LNCaP clone FGC (cell line): ENCODE measurements around the gene FILIP1L.
A peak's percentile ranks its signal among the peaks of the same experiment; 100 is the strongest.

Experiments
- DNase-seq: peaks from one replicate; pipeline ENCODE4 v3.0.0-alpha.2; 2011; ENCODE audit warnings: low read depth
- H3K4me3 ChIP-seq: 2 replicates; pipeline ENCODE4 v1.5.1; 2011; ENCODE audit warnings: mild to moderate bottlenecking, low read depth, low read length, control low read depth
- TF ChIP-seq, protein P1 (sequence below): IDR thresholded peaks from 2 replicates; pipeline ENCODE4 v1.5.1; 2012; ENCODE audit warnings: mild to moderate bottlenecking; ENCODE audit not compliant: control insufficient read depth, insufficient read depth; ENCODE audit errors: extremely low read depth

FILIP1L gene

DNA sequence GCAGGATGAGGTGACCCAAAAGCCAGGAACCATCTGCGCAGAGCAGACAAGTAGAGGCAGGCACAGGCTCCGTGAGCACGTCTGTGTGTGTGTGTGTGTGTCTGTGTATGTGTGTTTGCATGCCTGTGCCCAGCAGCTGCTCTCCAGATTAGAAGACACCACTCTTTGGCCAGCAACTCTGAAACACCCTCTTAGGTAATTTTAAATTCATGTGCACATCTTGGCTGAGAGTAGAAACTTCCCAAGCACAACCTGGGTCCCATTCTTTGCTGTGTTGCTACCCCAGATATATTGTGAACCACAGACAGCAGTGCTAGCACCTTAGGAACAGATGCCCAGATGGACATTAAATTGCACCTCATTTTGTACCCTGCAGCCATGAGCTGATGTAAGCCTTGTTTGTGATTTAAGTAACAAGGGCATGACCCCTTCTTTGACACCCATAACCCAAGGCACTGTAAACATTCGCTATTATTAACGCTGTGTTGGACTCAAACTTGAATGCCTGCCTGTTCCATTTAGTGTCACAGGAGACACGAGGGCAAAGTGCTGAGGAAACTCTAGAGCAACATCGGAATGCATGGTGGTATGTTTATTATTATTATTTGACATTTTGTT is at the start of gene FILIP1L:
FILIP1L (minus strand) TSS at position 89 of the 618 bp plus-strand sequence.
- no peak for DNase-seq
- TF ChIP-seq, protein P1, sequence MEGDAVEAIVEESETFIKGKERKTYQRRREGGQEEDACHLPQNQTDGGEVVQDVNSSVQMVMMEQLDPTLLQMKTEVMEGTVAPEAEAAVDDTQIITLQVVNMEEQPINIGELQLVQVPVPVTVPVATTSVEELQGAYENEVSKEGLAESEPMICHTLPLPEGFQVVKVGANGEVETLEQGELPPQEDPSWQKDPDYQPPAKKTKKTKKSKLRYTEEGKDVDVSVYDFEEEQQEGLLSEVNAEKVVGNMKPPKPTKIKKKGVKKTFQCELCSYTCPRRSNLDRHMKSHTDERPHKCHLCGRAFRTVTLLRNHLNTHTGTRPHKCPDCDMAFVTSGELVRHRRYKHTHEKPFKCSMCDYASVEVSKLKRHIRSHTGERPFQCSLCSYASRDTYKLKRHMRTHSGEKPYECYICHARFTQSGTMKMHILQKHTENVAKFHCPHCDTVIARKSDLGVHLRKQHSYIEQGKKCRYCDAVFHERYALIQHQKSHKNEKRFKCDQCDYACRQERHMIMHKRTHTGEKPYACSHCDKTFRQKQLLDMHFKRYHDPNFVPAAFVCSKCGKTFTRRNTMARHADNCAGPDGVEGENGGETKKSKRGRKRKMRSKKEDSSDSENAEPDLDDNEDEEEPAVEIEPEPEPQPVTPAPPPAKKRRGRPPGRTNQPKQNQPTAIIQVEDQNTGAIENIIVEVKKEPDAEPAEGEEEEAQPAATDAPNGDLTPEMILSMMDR, result no peak
- no peak within 1 kb of the TSS for H3K4me3 ChIP-seq

DNA sequence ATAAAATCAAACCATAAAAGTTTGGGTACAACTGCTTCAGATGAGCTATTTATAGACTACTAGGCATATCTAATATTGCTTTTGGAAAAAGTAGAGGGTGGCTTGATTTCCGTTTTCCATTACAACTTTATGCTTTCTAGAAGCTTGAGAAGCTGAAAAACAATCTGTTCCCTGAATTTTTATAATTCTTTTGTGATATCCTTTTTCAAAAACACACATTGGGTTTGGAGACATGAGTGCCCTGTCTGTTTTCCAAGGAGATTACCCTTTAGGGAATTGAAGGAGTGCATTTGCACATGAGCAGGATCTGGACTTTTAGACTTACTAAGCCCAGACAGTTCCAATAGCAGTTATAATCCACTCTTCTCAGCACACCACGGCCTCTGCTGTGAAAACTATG is 49.5 kb upstream of the FILIP1L start:
- no peak for DNase-seq
- H3K4me3 ChIP-seq, result no peak overlapping the region

DNA sequence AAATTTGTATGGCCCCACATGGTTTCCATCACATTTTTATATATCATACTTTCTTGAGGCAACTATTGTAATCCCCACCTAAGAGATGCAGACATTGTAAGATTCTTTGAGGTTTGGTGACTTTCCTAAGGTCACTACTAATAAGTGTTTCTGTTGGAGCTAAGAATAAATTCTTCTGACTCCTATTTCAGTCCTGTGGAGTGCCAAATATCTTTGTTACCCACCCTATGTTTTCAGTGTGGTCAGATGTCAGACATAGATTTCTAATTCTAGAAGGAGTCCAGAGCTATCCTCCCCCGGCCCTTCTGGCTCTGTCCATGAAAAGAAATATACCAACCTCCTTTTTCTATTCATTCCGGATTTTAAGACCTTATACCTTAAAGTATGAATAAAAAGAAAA is 46.2 kb upstream of the FILIP1L start:
- TF ChIP-seq, protein P1, result no peak
- no peak overlapping the region for H3K4me3 ChIP-seq
- DNase-seq, result no peak

More for the DNA sequence above, 49.5 kb upstream of the FILIP1L start:
- TF ChIP-seq, protein P1, result no peak

DNA sequence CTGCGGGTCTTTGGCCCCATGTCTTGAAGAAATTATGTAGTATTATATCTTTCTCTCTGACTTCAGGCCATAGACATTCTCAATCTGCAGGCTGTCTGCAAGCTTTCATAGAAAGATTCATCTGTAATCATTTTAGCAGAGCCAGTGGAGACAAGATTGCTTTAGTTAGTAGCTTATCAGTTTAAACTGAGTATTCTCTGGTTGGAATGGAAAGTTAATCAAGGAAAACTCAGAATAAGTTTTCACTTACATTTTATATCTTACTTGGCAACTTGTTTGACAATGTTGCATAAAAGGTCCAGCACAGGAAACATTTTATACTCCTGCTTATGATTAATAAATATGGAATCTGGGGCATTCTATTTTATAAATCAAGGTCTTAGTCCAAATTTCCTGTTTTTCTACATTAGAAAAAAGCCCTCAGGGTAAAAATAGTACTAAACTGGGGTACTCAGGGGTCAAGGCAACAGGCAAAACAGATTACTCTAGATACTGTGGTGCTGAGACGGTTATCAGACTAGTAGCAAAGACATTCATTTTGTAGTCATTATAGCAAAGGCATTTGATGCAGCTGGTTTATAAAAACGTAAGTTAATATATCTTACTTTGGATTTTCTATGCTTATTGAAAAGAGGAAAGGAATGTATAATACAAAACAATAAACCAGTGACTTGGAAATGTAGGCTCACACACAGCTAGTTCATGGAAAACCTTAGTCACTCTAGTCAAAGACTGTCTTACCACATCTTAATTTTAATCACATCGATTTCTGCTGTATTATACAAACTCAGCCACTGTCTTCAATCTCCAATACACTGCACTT is 45.2 kb upstream of the FILIP1L start:
- TF ChIP-seq, protein P1, result no peak
- H3K4me3 ChIP-seq, result no peak overlapping the region
- DNase-seq, result no peak

DNA sequence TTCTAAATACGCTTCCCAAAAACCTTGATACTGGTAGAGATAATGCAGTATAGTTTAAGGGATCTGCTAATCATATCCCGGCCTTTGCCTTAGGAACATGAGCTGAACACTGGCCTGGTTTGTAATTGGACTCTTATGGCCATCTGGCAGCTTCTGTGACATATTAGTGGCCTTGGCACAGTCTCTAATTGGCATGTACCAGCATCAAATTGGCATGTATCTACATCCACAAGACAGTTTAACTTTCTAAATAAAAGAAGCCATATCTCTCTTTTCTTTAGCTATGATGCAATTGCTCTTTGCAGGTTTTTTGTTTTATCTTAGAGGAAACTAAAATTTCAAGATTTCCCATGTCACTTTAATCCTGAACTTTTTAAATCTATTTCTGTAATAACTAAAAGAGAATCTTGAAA is 44.6 kb upstream of the FILIP1L start:
- no peak overlapping the region for H3K4me3 ChIP-seq
- peak; percentile 63 for DNase-seq
- TF ChIP-seq, protein P1, result no peak

DNA sequence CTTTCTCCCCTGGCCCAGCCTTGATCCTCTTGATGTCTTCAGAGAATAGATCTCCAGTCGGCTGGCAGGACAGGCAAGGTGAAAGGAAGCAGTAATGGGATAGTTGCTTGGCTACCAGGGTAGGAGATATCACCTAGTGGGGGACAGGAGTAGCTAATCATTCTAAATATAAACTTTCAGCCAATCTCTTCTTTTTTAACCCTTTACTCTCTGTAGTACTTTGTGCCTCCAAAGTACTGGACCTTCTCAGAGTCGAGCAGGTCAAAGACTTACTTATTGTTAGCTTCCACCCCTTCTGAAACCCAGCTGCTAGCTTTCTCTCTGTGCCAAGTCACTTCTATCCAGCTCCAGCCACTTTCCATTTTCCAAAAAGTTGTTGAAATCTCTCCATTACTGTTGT is 43.4 kb upstream of the FILIP1L start:
- DNase-seq, result no peak
- H3K4me3 ChIP-seq, result no peak overlapping the region
- TF ChIP-seq, protein P1, result no peak
